ENCODE measurements around the gene SCGB1C2.

The SCGB1C2 gene

GRCh38 chr17:145671-146541 is 8.5 kb downstream of the SCGB1C2 start:
- Mint-ChIP-seq H3K27ac (no peak overlapping the region), H3K4me3 (no peak overlapping the region), H3K9me3 (no peaks in the 10 kb centered on the region), H3K4me1 (no peaks in the 10 kb centered on the region), H3K36me3 (no peaks in the 10 kb centered on the region)
- DNase-seq (ENCODE audit: low spot score in 2 of 2): peak in 1 of 2 donors; percentile 44
- no peak for ATAC-seq

GRCh38 chr17:146546-146945 is 9.2 kb downstream of the SCGB1C2 start:
- no peak overlapping the region for H3K4me3 Mint-ChIP-seq
- DNase-seq (ENCODE audit: low spot score in 2 of 2) (peak in 1 of 2 donors; percentile 38), ATAC-seq (no peak)
- H3K4me1 Mint-ChIP-seq: no peaks in the 10 kb centered on the region
- H3K27ac Mint-ChIP-seq: no peak overlapping the region
- H3K9me3 Mint-ChIP-seq: no peaks in the 10 kb centered on the region
- H3K36me3 Mint-ChIP-seq: no peaks in the 10 kb centered on the region

- ATAC-seq: no peak
- H3K4me1 Mint-ChIP-seq: no peaks in the 10 kb centered on the region
- DNase-seq (ENCODE audit: low spot score in 2 of 2): peak in 1 of 2 donors; percentile 28
- no peak overlapping the region for H3K27ac Mint-ChIP-seq
- H3K9me3 Mint-ChIP-seq: no peaks in the 10 kb centered on the region
- no peaks in the 10 kb centered on the region for H3K36me3 Mint-ChIP-seq
- H3K4me3 Mint-ChIP-seq: no peak overlapping the region
Observed at GRCh38 chr17:146983-147761, 9.8 kb downstream of the SCGB1C2 start.

- Mint-ChIP-seq H3K4me1 (no peaks in the 10 kb centered on the region), H3K36me3 (no peaks in the 10 kb centered on the region), H3K27ac (peak overlapping the region; percentile 52), H3K4me3 (no peak overlapping the region), H3K9me3 (no peaks in the 10 kb centered on the region)
- DNase-seq (ENCODE audit: low spot score in 2 of 2) (peak in 1 of 2 donors; percentile 40), ATAC-seq (no peak)
Observed at GRCh38 chr17:147796-148740, 10.7 kb downstream of the SCGB1C2 start.

GRCh38 chr17:148757-149156 is 11.4 kb downstream of the SCGB1C2 start:
- no peak for DNase-seq (ENCODE audit: low spot score in 2 of 2)
- no peaks in the 10 kb centered on the region for H3K4me1 Mint-ChIP-seq
- ATAC-seq: no peak
- peak overlapping the region; percentile 52 for H3K27ac Mint-ChIP-seq
- no peak overlapping the region for H3K4me3 Mint-ChIP-seq
- H3K9me3 Mint-ChIP-seq: no peaks in the 10 kb centered on the region
- H3K36me3 Mint-ChIP-seq: no peaks in the 10 kb centered on the region

- H3K4me3 Mint-ChIP-seq: no peak overlapping the region
- H3K9me3 Mint-ChIP-seq: no peaks in the 10 kb centered on the region
- no peaks in the 10 kb centered on the region for H3K4me1 Mint-ChIP-seq
- ATAC-seq (no peak), DNase-seq (ENCODE audit: low spot score in 2 of 2) (peak in 1 of 2 donors; percentile 30)
- peak overlapping the region; percentile 52 for H3K27ac Mint-ChIP-seq
- H3K36me3 Mint-ChIP-seq: no peaks in the 10 kb centered on the region
Observed at GRCh38 chr17:149231-149630, 11.9 kb downstream of the SCGB1C2 start.

- no peak for DNase-seq (ENCODE audit: low spot score in 2 of 2)
- Mint-ChIP-seq H3K36me3 (no peaks in the 10 kb centered on the region), H3K4me3 (no peak overlapping the region), H3K9me3 (no peaks in the 10 kb centered on the region), H3K4me1 (no peaks in the 10 kb centered on the region), H3K27ac (no peak overlapping the region)
- no peak for ATAC-seq
Observed at GRCh38 chr17:149897-150584, 12.7 kb downstream of the SCGB1C2 start.

- no peak overlapping the region for H3K27ac Mint-ChIP-seq
- H3K4me3 Mint-ChIP-seq: no peak overlapping the region
Observed at GRCh38 chr17:151004-151403, 13.6 kb downstream of the SCGB1C2 start.

GRCh38 chr17:151886-152859 is 14.8 kb downstream of the SCGB1C2 start:
- H3K9me3 Mint-ChIP-seq: no peaks in the 10 kb centered on the region
- DNase-seq (ENCODE audit: low spot score in 2 of 2): no peak
- no peaks in the 10 kb centered on the region for H3K36me3 Mint-ChIP-seq
- no peak for ATAC-seq
- no peaks in the 10 kb centered on the region for H3K4me1 Mint-ChIP-seq
- no peak overlapping the region for H3K4me3 Mint-ChIP-seq
- H3K27ac Mint-ChIP-seq: no peak overlapping the region

More at GRCh38 chr17:151004-151403, 13.6 kb downstream of the SCGB1C2 start:
- Mint-ChIP-seq H3K36me3 (no peaks in the 10 kb centered on the region), H3K4me1 (no peaks in the 10 kb centered on the region), H3K9me3 (no peaks in the 10 kb centered on the region)
- DNase-seq (ENCODE audit: low spot score in 2 of 2) (no peak), ATAC-seq (no peak)

- Mint-ChIP-seq H3K4me1 (no peaks in the 10 kb centered on the region), H3K4me3 (no peak overlapping the region), H3K27ac (no peak overlapping the region), H3K36me3 (no peaks in the 10 kb centered on the region), H3K9me3 (no peaks in the 10 kb centered on the region)
- no peak for ATAC-seq
- DNase-seq (ENCODE audit: low spot score in 2 of 2): no peak
Observed at GRCh38 chr17:152860-153420, 15.6 kb downstream of the SCGB1C2 start.

- H3K36me3 Mint-ChIP-seq: no peaks in the 10 kb centered on the region
- no peaks in the 10 kb centered on the region for H3K4me1 Mint-ChIP-seq
- no peak for DNase-seq (ENCODE audit: low spot score in 2 of 2)
- H3K9me3 Mint-ChIP-seq: no peaks in the 10 kb centered on the region
- no peak for ATAC-seq
- no peak overlapping the region for H3K4me3 Mint-ChIP-seq
- H3K27ac Mint-ChIP-seq: no peak overlapping the region
Observed at GRCh38 chr17:153851-154250, 16.5 kb downstream of the SCGB1C2 start.

GRCh38 chr17:155576-155975 is 18.2 kb downstream of the SCGB1C2 start:
- no peaks in the 10 kb centered on the region for H3K9me3 Mint-ChIP-seq
- no peak overlapping the region for H3K27ac Mint-ChIP-seq
- H3K4me1 Mint-ChIP-seq: no peaks in the 10 kb centered on the region
- H3K36me3 Mint-ChIP-seq: no peaks in the 10 kb centered on the region
- no peak for ATAC-seq
- H3K4me3 Mint-ChIP-seq: no peak overlapping the region
- DNase-seq (ENCODE audit: low spot score in 2 of 2): no peak

GRCh38 chr17:156094-156621 is 18.8 kb downstream of the SCGB1C2 start:
- no peak for DNase-seq (ENCODE audit: low spot score in 2 of 2)
- ATAC-seq: no peak
- H3K9me3 Mint-ChIP-seq: no peaks in the 10 kb centered on the region
- H3K36me3 Mint-ChIP-seq: no peaks in the 10 kb centered on the region
- H3K4me1 Mint-ChIP-seq: no peaks in the 10 kb centered on the region
- no peak overlapping the region for H3K27ac Mint-ChIP-seq
- no peak overlapping the region for H3K4me3 Mint-ChIP-seq
